WI38 (cell line): ENCODE results near the gene SPATA22.
"Not testable (repeated sequence)": the region's sequence is repeated elsewhere in the genome, so short reads cannot be mapped to it uniquely, and the experiment has no call there.

Experiments
- H3K4me3 ChIP-seq: 2 replicates; pipeline ENCODE4 v1.5.1; 2011; ENCODE audit warnings: low read depth, mild to moderate bottlenecking, control low read depth, low read length
- TF ChIP-seq, protein P1 (sequence below): IDR thresholded peaks from 2 replicates; pipeline ENCODE4 v1.5.1; 2012; ENCODE audit warnings: low read depth, mild to moderate bottlenecking, control low read depth, low read length

SPATA22 gene, protein sequence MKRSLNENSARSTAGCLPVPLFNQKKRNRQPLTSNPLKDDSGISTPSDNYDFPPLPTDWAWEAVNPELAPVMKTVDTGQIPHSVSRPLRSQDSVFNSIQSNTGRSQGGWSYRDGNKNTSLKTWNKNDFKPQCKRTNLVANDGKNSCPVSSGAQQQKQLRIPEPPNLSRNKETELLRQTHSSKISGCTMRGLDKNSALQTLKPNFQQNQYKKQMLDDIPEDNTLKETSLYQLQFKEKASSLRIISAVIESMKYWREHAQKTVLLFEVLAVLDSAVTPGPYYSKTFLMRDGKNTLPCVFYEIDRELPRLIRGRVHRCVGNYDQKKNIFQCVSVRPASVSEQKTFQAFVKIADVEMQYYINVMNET

DNA sequence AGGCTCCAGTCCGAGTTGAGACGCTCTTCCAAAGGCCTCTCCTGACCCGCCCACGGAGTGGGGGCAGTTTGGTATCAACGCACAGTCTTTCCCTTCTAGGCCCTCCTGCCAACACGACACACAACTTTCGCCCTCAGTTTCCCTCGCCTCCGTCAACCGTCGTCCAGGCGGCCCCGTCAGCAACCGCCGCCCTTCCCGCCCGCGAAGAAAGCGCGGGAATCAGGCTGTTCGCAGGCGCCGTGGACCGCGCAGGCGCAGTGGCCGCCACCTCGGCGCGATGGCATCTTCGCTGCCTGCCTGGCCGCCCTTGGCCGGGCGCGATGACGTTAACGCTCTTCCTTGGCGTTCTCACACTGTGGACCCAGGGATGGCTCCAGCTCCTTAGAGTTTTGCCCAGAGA, at the start of gene SPATA22:
TSS of gene SPATA22 (minus strand) at position 221 of the 400 bp plus-strand sequence. CDS start 2,494 bp downstream, outside the sequence.
- no peak within 1 kb of the TSS for H3K4me3 ChIP-seq
- TF ChIP-seq, protein P1, sequence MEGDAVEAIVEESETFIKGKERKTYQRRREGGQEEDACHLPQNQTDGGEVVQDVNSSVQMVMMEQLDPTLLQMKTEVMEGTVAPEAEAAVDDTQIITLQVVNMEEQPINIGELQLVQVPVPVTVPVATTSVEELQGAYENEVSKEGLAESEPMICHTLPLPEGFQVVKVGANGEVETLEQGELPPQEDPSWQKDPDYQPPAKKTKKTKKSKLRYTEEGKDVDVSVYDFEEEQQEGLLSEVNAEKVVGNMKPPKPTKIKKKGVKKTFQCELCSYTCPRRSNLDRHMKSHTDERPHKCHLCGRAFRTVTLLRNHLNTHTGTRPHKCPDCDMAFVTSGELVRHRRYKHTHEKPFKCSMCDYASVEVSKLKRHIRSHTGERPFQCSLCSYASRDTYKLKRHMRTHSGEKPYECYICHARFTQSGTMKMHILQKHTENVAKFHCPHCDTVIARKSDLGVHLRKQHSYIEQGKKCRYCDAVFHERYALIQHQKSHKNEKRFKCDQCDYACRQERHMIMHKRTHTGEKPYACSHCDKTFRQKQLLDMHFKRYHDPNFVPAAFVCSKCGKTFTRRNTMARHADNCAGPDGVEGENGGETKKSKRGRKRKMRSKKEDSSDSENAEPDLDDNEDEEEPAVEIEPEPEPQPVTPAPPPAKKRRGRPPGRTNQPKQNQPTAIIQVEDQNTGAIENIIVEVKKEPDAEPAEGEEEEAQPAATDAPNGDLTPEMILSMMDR: no peak

DNA sequence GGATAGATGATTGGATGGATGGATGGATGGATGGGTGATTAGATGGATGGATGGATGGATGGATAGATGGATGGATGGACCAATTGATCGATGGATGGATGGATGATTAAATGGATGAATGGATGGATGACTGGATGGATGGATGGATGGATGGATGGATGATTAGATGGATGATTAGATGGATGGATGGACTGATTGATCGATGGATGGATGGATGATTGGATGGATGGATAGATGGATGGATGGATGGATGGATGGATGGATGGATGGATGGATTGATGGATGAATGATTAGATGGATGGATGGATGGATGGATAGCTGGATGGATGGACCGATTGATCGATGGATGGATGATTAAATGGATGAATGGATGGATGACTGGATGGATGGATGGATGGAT, 47.9 kb upstream of the SPATA22 start:
- not testable (repeated sequence) for H3K4me3 ChIP-seq

DNA sequence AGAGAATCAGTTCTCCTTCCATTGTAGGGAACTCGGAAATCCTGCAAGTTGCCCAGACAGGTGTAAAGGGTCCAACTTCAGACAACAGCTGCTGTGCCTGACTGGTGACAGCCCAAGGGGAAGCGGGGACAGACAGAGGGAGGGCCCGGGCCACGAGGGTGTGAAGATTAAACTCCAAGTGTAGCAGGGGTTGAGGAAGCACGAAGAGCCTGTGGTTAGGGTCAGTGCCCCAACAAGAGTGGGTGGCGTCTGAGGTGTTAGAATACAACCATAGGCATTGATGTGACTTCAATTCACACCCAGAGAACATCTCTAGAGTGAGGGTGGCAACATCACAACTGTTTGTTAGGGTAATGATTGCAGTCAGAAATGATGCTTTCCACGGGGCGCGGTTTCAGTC, 43.3 kb upstream of the SPATA22 start:
- TF ChIP-seq, protein P1: no peak

DNA sequence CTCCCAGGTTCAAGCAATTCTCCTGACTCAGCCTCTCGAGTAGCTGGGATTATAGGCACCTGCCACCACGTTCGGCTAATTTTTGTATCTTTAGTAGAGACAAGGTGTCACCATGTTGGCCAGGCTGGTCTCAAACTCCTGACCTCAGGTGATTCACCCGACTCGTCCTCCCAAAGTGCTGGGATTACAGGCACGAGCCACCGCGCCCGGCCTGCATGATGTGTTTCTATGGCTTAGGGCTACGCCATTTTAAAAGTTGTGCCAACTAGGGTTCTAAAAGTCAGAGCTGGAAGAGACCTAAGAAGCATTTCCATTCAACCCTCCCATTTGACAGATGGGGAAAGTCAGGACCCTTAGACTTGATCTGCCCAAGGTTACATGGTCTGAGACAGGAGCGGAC, 42.5 kb upstream of the SPATA22 start:
- H3K4me3 ChIP-seq: not testable (repeated sequence)

More for the DNA sequence above, 43.3 kb upstream of the SPATA22 start:
- H3K4me3 ChIP-seq: no peak overlapping the region

DNA sequence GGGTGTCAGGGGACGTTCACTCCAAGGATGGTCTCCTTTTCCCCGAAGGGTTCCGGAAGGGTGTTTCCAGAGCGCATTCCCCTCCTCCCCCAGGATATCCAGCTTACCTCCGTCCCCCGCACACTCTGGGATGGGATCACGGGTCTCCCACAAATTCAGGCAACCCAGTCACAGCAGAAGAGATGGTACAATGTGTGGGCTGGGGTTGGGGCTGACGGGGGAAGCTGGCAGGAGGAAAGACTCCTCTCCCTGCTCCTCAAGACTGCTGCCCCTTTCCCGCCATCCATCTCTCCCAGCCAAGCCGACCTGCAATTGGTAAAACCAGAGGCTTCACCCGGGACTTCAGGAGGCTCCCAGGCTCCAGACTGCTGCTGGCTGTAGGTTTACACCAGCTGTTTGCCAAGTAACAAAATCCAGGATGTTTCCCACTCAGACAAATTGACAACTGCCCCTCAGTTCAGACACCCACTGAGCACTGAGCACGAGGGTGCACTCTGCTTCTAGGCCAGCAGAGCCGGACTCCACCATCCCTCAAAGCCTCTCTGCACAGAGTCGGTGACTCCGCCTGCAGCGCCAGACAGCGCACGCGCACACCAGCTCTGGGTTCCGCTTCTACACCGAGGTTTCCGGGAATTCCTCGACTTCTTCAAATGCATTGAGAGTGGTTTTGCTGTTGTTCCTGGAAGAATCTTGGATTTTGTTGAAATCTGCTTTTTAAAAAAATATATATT, 41.9 kb upstream of the SPATA22 start:
- TF ChIP-seq, protein P1: no peak
- no peak overlapping the region for H3K4me3 ChIP-seq

DNA sequence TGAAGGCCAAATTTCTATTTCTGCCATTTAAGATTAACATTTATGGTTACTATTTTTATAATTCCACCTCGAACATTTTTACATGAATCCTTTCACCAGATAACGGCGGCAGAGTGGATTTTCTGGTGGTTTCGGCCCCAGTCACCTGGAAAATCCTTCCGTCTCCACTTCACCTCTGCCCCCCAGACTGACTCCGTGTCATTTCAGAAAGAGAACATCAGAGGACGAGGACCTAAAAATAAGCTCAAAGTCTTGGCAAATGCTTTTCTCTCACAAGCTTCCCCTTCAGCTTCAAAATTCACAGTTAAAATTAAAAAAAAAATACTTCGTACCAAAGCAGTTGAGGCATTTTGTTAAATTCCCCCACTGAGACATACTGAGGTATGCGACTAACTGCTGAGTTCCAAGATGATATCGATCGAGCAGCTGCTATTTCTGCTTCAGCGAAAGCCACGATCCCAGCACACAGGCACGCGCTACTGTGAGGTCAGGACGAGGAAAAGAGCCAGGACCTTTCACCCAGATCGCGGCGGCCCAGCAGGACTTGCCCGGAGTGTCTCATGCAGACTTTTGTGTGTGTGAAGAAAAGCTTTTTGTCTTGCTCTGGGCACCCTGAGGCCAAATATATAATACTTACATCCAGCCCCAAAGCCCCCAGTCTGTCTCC, 41.0 kb upstream of the SPATA22 start:
- H3K4me3 ChIP-seq: no peak overlapping the region
- TF ChIP-seq, protein P1: no peak

DNA sequence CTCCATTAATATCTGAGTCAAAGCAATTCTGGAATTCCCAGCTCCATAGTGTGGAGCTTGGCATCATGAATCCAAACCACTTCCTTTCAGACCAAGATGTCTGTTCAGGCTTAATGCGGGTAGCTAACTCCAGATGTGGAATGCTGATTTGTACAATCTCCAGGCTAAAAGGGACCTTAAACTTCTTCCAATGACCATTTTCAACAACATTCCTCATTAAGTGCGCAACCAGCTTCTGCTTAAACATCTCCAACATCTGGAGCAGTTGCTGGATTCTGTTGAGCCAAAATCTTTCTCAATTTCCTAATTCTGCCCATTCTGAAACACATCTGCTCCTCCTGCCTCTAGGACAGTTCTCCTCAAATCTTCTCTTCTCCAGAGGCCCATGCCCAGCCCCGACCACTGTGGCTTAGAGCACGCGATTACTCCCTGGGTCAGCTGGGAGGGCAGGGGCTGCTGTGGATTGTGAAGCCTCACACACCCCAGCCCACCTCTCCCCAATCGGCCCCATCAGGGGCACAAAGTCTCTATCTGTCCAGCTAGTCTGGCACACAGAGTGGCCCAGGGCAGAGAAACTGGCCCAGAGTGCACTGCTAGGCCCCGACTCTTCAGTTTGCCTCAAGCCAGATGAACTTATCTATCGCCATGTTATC, 40.4 kb upstream of the SPATA22 start:
- no peak overlapping the region for H3K4me3 ChIP-seq
- TF ChIP-seq, protein P1: no peak

DNA sequence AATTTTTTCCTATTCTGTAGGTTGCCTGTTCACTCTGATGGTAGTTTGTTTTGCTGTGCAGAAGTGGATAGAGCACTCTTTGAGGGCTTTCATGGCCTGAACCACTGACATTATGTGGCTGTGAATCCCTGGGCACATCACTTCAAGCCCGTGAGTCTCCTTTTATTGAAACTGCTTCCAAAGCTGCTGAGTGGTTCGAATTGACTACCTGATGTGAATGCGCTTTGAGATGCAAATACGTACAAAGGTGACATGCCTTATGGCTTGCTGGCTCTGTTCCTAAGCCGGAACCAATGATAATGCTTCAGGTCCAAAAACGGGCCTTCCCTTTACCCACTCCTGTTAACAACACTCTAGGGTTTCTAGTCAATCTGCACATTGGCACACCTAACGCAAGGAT, 38.5 kb upstream of the SPATA22 start:
- no peak overlapping the region for H3K4me3 ChIP-seq
- TF ChIP-seq, protein P1: no peak
